ENCODE data around the gene PRPSAP1. TPM values are rescaled to one million over a fixed set of nuclear protein-coding genes. Genes with fewer than 3 reads are reported as not detected.
A peak's percentile ranks its signal among the peaks of the same experiment; 100 is the strongest.

PRPSAP1 gene, protein sequence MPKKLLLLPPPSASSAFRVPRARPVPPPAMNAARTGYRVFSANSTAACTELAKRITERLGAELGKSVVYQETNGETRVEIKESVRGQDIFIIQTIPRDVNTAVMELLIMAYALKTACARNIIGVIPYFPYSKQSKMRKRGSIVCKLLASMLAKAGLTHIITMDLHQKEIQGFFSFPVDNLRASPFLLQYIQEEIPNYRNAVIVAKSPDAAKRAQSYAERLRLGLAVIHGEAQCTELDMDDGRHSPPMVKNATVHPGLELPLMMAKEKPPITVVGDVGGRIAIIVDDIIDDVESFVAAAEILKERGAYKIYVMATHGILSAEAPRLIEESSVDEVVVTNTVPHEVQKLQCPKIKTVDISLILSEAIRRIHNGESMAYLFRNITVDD
- 10 to 100 TPM; 63.4 to 65.8 TPM for total RNA-seq
- 10 to 100 TPM; 55.2 to 99.1 TPM for polyA plus RNA-seq

- Histone ChIP-seq H3K4me1 (ENCODE audit: insufficient read depth, low read length) (peaks cover 16% of the 10 kb centered on the region), H3K27ac (ENCODE audit: low read depth, low read length) (peak within 1 kb of the TSS; percentile 77), H3K36me3 (ENCODE audit: insufficient read depth, low read length) (no peaks in the 10 kb centered on the region), H3K4me3 (ENCODE audit: low read length in 2 of 2) (peak within 1 kb of the TSS; percentile 52 to 88), H3K9me3 (ENCODE audit: control insufficient read depth in 1 of 2, low read length in 2 of 2) (no peaks in the 10 kb centered on the region), H3K27me3 (ENCODE audit: insufficient read depth, low read length) (no peaks in the 10 kb centered on the region)
- ChIA-PET CTCF (ENCODE audit: partially characterized antibody) (interaction anchor here (0.5 to 2.8 kb wide), 6 partner anchors 17 to 340 kb away, joined by 3 to 21 read pairs (median 4); partner anchors contain the start of gene SPHK1), POLR2A (ENCODE audit: partially characterized antibody) (interaction anchor here (0.6 to 3.0 kb wide), 33 partner anchors 8 to 577 kb away, joined by 3 to 61 read pairs (median 4); partner anchors contain the start of genes EXOC7, FBF1, MRPL38 and RHBDF2)
- Mint-ChIP-seq H3K27ac (peak within 1 kb of the TSS; percentile 82 to 99 (median 98)), H3K4me3 (peak within 1 kb of the TSS; percentile 92 to 99 (median 96)), H3K4me1 (peaks cover 12 to 29% (median 20%) of the 10 kb centered on the region in 4 donors), H3K36me3 (peaks cover 0 to 9% of the 10 kb centered on the region in 2 donors), H3K27me3 (no peaks in the 10 kb centered on the region), H3K9me3 (no peaks in the 10 kb centered on the region)
- intact Hi-C loops (cut with micrococcal nuclease) = loop anchor here (1.0 kb wide), 4 partner anchors 32 to 448 kb away; partner anchors contain the start of gene SRP68
- DNase-seq = peak; percentile 82 to 90 (median 85)
Observed at GRCh38 chr17:76353599-76354316, at the start of gene PRPSAP1. Gene PRPSAP1, minus strand, starts transcription at chr17:76353916. Its CDS starts 213 bp downstream, at chr17:76353703.

GRCh38 chr17:76402711-76403110, 49.0 kb upstream of the PRPSAP1 start:
- Histone ChIP-seq H3K9me3 (ENCODE audit: control insufficient read depth in 1 of 2, low read length in 2 of 2) (no peaks in the 10 kb centered on the region), H3K4me1 (ENCODE audit: insufficient read depth, low read length) (no peaks in the 10 kb centered on the region), H3K27ac (ENCODE audit: low read depth, low read length) (no peak overlapping the region), H3K27me3 (ENCODE audit: insufficient read depth, low read length) (no peaks in the 10 kb centered on the region), H3K4me3 (ENCODE audit: low read length in 2 of 2) (no peak overlapping the region), H3K36me3 (ENCODE audit: insufficient read depth, low read length) (peaks cover 63% of the 10 kb centered on the region)
- intact Hi-C loops (cut with micrococcal nuclease) = no loop called here
- no peaks in the 10 kb centered on the region for H3K9me3 Mint-ChIP-seq
- no peak overlapping the region for H3K4me3 Mint-ChIP-seq
- no peaks in the 10 kb centered on the region for H3K27me3 Mint-ChIP-seq
- no peak overlapping the region for H3K27ac Mint-ChIP-seq
- CTCF ChIA-PET (ENCODE audit: partially characterized antibody) = interaction anchor here (1.0 to 7.5 kb wide), 3 partner anchors 13 to 100 kb away, joined by 3 to 225 read pairs (median 5); partner anchors contain the start of gene QRICH2
- H3K36me3 Mint-ChIP-seq = peaks cover 46 to 67% of the 10 kb centered on the region in 2 donors
- H3K4me1 Mint-ChIP-seq = peaks cover 0 to 7% (median 3%) of the 10 kb centered on the region in 4 donors
- POLR2A ChIA-PET (ENCODE audit: partially characterized antibody) = no interaction called here
- no peak for DNase-seq

DNA sequence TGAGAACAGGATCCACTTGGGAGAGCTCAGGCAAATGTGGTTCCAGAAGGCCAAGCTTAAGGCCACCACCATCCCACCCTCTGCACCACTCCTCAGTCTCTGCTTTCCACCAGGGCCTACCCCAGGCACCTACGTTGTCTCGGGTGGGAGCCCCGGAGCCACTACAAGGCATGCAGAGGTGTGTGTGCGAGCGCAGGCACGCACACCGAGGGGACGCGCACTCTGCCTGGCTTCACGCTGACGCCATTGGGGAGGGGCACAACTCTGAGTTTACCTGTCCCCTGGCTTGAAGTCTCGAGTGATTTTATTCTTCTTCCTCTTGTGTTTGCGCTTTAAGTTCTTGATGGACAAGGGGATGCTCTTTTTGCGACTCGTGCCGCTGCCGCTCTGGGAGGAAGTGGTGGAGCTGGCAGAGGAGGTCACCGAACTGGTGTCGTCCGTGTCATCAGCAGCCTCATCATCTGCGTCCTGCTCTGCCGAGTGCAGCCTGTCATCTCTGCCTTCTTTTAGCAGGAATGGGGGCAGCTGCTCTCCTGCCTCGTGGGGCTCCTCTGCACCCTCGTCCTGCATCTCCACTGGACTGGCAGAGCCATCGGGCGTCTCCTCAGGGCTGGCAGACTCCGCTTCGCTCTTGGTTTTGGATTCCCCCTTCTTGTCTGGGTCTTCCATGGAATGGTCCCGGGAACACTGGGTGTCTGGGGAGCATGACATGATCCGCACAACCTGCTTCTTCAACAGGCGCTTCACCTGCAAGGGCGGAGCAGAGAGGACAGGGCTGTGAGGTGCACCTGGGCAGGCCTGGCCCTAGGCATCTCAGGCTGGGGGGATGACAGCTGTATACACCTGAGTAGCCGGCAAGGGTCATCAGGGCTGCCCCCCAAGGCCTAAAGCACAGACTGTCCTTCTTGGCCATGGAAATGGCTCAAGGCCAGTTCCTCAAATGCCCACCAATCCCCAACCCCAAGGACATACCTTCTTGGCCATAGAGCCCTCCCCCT, 45.8 kb upstream of the PRPSAP1 start:
- H3K27ac ChIP-seq (ENCODE audit: low read depth, low read length) = no peak overlapping the region
- no peaks in the 10 kb centered on the region for H3K27me3 ChIP-seq (ENCODE audit: insufficient read depth, low read length)
- Mint-ChIP-seq H3K4me3 (peak overlapping the region in 1 of 8 donors; percentile 7), H3K4me1 (peaks cover 0 to 6% (median 4%) of the 10 kb centered on the region in 4 donors), H3K27ac (no peak overlapping the region), H3K36me3 (peaks cover 49 to 68% of the 10 kb centered on the region in 2 donors), H3K9me3 (no peaks in the 10 kb centered on the region), H3K27me3 (no peaks in the 10 kb centered on the region)
- intact Hi-C loops (cut with micrococcal nuclease) = no loop called here
- no peak for DNase-seq
- no peaks in the 10 kb centered on the region for H3K9me3 ChIP-seq (ENCODE audit: control insufficient read depth in 1 of 2, low read length in 2 of 2)
- no peak overlapping the region for H3K4me3 ChIP-seq (ENCODE audit: low read length in 2 of 2)
- H3K36me3 ChIP-seq (ENCODE audit: insufficient read depth, low read length) = peaks cover 81% of the 10 kb centered on the region
- no peaks in the 10 kb centered on the region for H3K4me1 ChIP-seq (ENCODE audit: insufficient read depth, low read length)
- POLR2A ChIA-PET (ENCODE audit: partially characterized antibody) = interaction anchor here (3.6 kb wide), 1 partner anchor 14 kb away, joined by 18 read pairs; the partner anchor contains the start of gene SPHK1
- CTCF ChIA-PET (ENCODE audit: partially characterized antibody) = interaction anchor here (0.6 to 8.4 kb wide), 19 partner anchors 12 to 822 kb away, joined by 3 to 225 read pairs (median 9); partner anchors contain the start of genes QRICH2, RHBDF2 and SPHK1

DNA sequence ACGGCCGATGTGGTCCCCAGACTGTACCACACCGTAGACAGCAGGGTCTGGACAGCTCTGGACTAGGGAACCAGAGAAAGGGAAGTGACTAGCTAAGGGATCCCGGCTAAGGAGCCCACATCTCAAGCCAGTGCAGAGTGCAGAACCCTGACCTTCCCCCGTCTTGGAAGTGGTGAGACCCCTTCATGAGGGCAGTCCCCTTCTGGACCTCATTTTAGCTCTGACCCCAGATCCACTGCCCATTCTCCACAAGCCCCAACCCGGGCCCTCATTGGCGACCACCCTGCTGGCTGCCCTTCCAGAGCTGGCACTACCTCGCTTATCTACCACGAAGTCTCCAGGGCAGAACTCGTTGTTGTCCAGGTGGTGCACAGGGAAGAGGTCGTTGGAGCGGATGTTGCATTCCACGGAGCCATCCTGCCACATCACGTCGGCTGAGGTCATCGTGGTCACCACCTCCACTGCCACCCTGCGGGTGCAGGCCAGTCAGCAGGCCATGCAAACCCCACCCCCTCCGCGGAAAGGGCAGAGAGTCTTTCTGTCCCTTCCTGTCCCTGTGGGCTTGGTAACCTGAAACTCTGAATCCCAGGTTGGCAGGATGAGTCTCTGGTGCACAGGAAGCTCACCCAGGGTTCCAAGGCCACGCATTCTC, 44.9 kb upstream of the PRPSAP1 start:
- POLR2A ChIA-PET (ENCODE audit: partially characterized antibody) = interaction anchor here (3.6 kb wide), 1 partner anchor 14 kb away, joined by 18 read pairs; the partner anchor contains the start of gene SPHK1
- H3K4me3 ChIP-seq (ENCODE audit: low read length in 2 of 2) = no peak overlapping the region
- H3K4me1 ChIP-seq (ENCODE audit: insufficient read depth, low read length) = no peaks in the 10 kb centered on the region
- CTCF ChIA-PET (ENCODE audit: partially characterized antibody) = interaction anchor here (0.6 to 8.4 kb wide), 42 partner anchors 7 to 823 kb away, joined by 3 to 225 read pairs (median 5); partner anchors contain the start of genes PRPSAP1, QRICH2, RHBDF2 and SPHK1
- H3K36me3 ChIP-seq (ENCODE audit: insufficient read depth, low read length) = peaks cover 79% of the 10 kb centered on the region
- Mint-ChIP-seq H3K4me3 (no peak overlapping the region), H3K27ac (peak overlapping the region in 1 of 7 donors; percentile 10), H3K9me3 (no peaks in the 10 kb centered on the region), H3K4me1 (peaks cover 0 to 4% (median 2%) of the 10 kb centered on the region in 4 donors), H3K27me3 (no peaks in the 10 kb centered on the region), H3K36me3 (peaks cover 46 to 64% of the 10 kb centered on the region in 2 donors)
- H3K27me3 ChIP-seq (ENCODE audit: insufficient read depth, low read length) = no peaks in the 10 kb centered on the region
- H3K27ac ChIP-seq (ENCODE audit: low read depth, low read length) = no peak overlapping the region
- intact Hi-C loops (cut with micrococcal nuclease) = loop anchor here (1.0 kb wide), 2 partner anchors 45 to 95 kb away; partner anchors contain the start of gene PRPSAP1
- no peaks in the 10 kb centered on the region for H3K9me3 ChIP-seq (ENCODE audit: control insufficient read depth in 1 of 2, low read length in 2 of 2)
- no peak for DNase-seq

DNA sequence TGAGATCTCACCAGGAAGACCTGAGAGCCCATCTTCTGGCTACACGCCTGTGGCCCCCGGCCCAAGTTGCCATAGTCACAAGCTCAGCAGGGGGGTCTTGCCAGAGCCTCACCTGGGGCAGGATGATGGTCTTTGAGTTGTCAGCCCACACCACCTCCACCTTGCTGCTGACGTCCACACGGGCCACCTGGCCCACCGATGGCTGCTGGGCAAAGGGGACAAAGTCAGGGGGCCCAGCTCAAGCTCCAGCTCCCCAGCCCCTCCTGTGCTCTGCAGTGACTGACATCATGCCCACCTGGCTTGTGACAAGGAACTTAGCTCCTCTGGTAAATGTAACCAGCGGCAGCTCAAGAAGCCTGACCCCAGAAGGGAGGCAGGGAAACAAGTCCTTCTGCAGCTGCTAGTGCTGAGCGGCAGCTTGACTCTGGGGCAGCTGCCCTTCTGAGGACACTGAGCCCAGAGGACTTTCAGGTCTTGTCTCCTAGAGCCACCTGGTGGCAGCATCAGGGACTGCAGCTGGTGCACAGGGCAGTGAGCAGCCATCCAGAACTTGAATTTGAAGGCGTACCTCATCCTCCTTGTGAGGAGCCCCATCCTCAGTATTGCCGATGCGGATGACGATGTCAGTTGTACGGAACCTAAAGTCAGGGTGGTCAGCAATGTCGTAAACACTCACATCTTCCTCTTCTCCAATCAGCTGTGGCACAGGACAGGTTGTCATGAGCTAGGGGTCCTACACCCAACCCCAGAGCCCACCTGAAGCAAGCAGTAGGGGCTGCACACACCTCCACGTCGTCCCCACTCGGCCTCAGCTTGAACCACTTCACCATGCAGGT, 44.2 kb upstream of the PRPSAP1 start:
- H3K4me3 ChIP-seq (ENCODE audit: low read length in 2 of 2) = no peak overlapping the region
- CTCF ChIA-PET (ENCODE audit: partially characterized antibody) = interaction anchor here (0.7 to 8.4 kb wide), 49 partner anchors 8 to 765 kb away, joined by 3 to 225 read pairs (median 4); partner anchors contain the start of genes PRPSAP1, QRICH2, RHBDF2 and SPHK1
- H3K27me3 ChIP-seq (ENCODE audit: insufficient read depth, low read length) = no peaks in the 10 kb centered on the region
- peaks cover 0 to 4% (median 2%) of the 10 kb centered on the region in 4 donors for H3K4me1 Mint-ChIP-seq
- no peaks in the 10 kb centered on the region for H3K4me1 ChIP-seq (ENCODE audit: insufficient read depth, low read length)
- no peaks in the 10 kb centered on the region for H3K9me3 ChIP-seq (ENCODE audit: control insufficient read depth in 1 of 2, low read length in 2 of 2)
- intact Hi-C loops (cut with micrococcal nuclease) = loop anchor here (1.0 kb wide), 2 partner anchors 45 to 95 kb away; partner anchors contain the start of gene PRPSAP1
- H3K36me3 Mint-ChIP-seq = peaks cover 44 to 63% of the 10 kb centered on the region in 2 donors
- H3K9me3 Mint-ChIP-seq = no peaks in the 10 kb centered on the region
- no peaks in the 10 kb centered on the region for H3K27me3 Mint-ChIP-seq
- H3K36me3 ChIP-seq (ENCODE audit: insufficient read depth, low read length) = peaks cover 75% of the 10 kb centered on the region
- peak overlapping the region in 4 of 7 donors; percentile 5 to 82 (median 51) for H3K27ac Mint-ChIP-seq
- no peak overlapping the region for H3K27ac ChIP-seq (ENCODE audit: low read depth, low read length)
- POLR2A ChIA-PET (ENCODE audit: partially characterized antibody) = interaction anchor here (0.6 to 3.6 kb wide), 3 partner anchors 13 to 615 kb away, joined by 3 to 18 read pairs (median 6); partner anchors contain the start of genes PRPSAP1 and SPHK1
- peak; percentile 73 to 76 (median 74) for DNase-seq
- no peak overlapping the region for H3K4me3 Mint-ChIP-seq
